Psoas muscle (tissue), 8 donors: Measurements from ENCODE around the gene ME2. TPM values are rescaled to one million over a fixed set of nuclear protein-coding genes. Genes with fewer than 3 reads are reported as not detected.
"Not testable (repeated sequence)": the region's sequence is repeated elsewhere in the genome, so short reads cannot be mapped to it uniquely, and the experiment has no call there.

Experiments
- ATAC-seq, 4 donors: fragments of 200-7000 bp; cut with Tn5 transposase; one replicate each; pipeline ENCODE4 v1.9.1; 2020; ENCODE audit warnings: moderate library complexity in 3 of 4, mild to moderate bottlenecking in 2 of 4
- DNase-seq, 2 donors: peaks; one replicate each; pipeline ENCODE4 v3.0.0-alpha.2; 2020
- H3K27ac ChIP-seq: fragments of 200-600 bp; one replicate; pipeline ENCODE4 v1.8.0; 2022
- H3K27me3 ChIP-seq, 3 donors: fragments of 200-600 bp in 1 of 3; one replicate each; pipeline versions ENCODE4 v1.6.1 to v1.8.0; 2013 to 2022; ENCODE audit warnings: low read length in 2 of 3, mild to moderate bottlenecking in 2 of 3, moderate library complexity in 1 of 3; ENCODE audit not compliant: insufficient read depth in 3 of 3
- H3K36me3 ChIP-seq, 2 donors: fragments of 200-600 bp in 1 of 2; one replicate each; pipeline versions ENCODE4 v1.6.1 to v1.8.0; 2013 to 2022; ENCODE audit warnings: low read depth in 1 of 2, mild to moderate bottlenecking in 1 of 2, moderate library complexity in 1 of 2; ENCODE audit not compliant: insufficient read depth in 1 of 2
- H3K4me1 ChIP-seq: fragments of 200-600 bp; one replicate; pipeline ENCODE4 v1.8.0; 2022
- H3K4me3 ChIP-seq: fragments of 200-600 bp; one replicate; pipeline ENCODE4 v1.8.0; 2022; ENCODE audit warnings: mild to moderate bottlenecking
- H3K9me3 ChIP-seq: fragments of 200-600 bp; one replicate; pipeline ENCODE4 v1.8.0; 2022
- CTCF ChIP-seq: fragments of 200-600 bp; IDR thresholded peaks from one replicate; pipeline ENCODE4 v1.8.0; 2022; ENCODE audit warnings: antibody characterized with exemption
- WGBS, 3 donors: extraction: QIAGEN DNeasy Blood & Tissue Kit; methylation state at CpG; one replicate each; pipeline versions ENCODE4 v1.1.6 to v1.1.7; 2013; 5-methylcytosine and 5-hydroxymethylcytosine counted together
- intact Hi-C, 2 donors: fragments of 100-400 bp; cut with DNase I; formaldehyde crosslinking; loops; one replicate each; pipeline versions ENCODE4 v1.11.0 to v1.14.2; 2022
- long read RNA-seq, 2 donors: library from polyadenylated mRNA; unstranded; transcript quantifications; one replicate each; pipeline ENCODE4 v2.0.0, GENCODE V29; 2021
- polyA plus RNA-seq, 3 donors: library from polyadenylated mRNA; stranded (reverse); fragments of 200-250 nt; gene quantifications; one replicate each; pipeline ENCODE4 v1.2.3, GENCODE V29; 2013
- total RNA-seq, 4 donors: library from RNA; stranded (reverse); fragmentation: NEBNext Ultra II Directional in 2 of 4; extraction: Animal tissue kit (Norgen Biotek cat#: 25700) in 2 of 4; gene quantifications; one replicate each; pipeline versions ENCODE4 v1.2.1 to v1.2.4, GENCODE V29; 2021 to 2023
- donor health status: healthy with polysubstance abuse.
- donor health status: DM: no; HTN: no; CAD: no; lungs with moderate emphysema.
- donor health status: Bipolar disorder and iron deficiency.
- donor health status: healthy.
- donor health status: DM: yes; HTN: yes; CAD: no.
- donor health status: DM: no; HTN: no; CAD: no.
- donor health status: DM: no; HTN: no; CAD: no.
- donor health status: DM: yes; HTN: yes; CAD: no.

Gene ME2
- total RNA-seq (10 to 100 TPM; 31.0 to 63.8 (median 52.3) TPM), polyA plus RNA-seq (10 to 100 TPM; 19.8 to 35.1 (median 26.7) TPM)
- long read RNA-seq, donor 1, full-length matches to known transcripts, result 9 of 15 reads
- long read RNA-seq, donor 1, partial matches to known transcripts, result 3 of 15 reads
- long read RNA-seq, donor 1, other reads (novel, unspliced or antisense), result 3 of 15 reads
- long read RNA-seq, donor 2, full-length matches to known transcripts, result 33 of 43 reads
- long read RNA-seq, donor 2, partial matches to known transcripts, result 4 of 43 reads
- long read RNA-seq, donor 2, other reads (novel, unspliced or antisense), result 6 of 43 reads

- WGBS, 3 donors, result 0 to 1% (median 0%) methylated on average over 52 to 78 of the region's 78 CpGs
- H3K9me3 ChIP-seq, result no peaks in the 10 kb centered on the region
- DNase-seq (peak; percentile 91 to 95), ATAC-seq (peak; percentile 98 to 99 (median 98))
- peak within 1 kb of the TSS; percentile 90 for H3K27ac ChIP-seq
- no peak for TF ChIP-seq CTCF
- H3K36me3 ChIP-seq, result no peaks in the 10 kb centered on the region
- no peaks in the 10 kb centered on the region for H3K27me3 ChIP-seq
- peak within 1 kb of the TSS; percentile 99 for H3K4me3 ChIP-seq
- intact Hi-C loops, result loop anchor here (5.0 to 10.0 kb wide), 3 partner anchors 86 to 156 kb away; partner anchors contain the start of genes ELAC1 (in 2 of the 2) and SMAD4 (in 1 of the 2)
- peaks cover 14% of the 10 kb centered on the region for H3K4me1 ChIP-seq
Measured at GRCh38 chr18:50878345-50879301, at the start of gene ME2. Gene ME2, plus strand, starts transcription at chr18:50879118. Its CDS starts 16,703 bp downstream, at chr18:50895821.

- no peak overlapping the region for H3K4me3 ChIP-seq
- H3K36me3 ChIP-seq, result no peaks in the 10 kb centered on the region
- intact Hi-C loops, result no loop called here
- ATAC-seq, result no peak
- H3K9me3 ChIP-seq, result no peaks in the 10 kb centered on the region
- DNase-seq, result no peak
- no peak for TF ChIP-seq CTCF
- WGBS, 3 donors, result 60 to 92% (median 68%) methylated on average over 5 of the region's 5 CpGs
- no peak overlapping the region for H3K27ac ChIP-seq
- no peaks in the 10 kb centered on the region for H3K4me1 ChIP-seq
- no peaks in the 10 kb centered on the region for H3K27me3 ChIP-seq
Measured at GRCh38 chr18:50829644-50830043, 49.3 kb upstream of the ME2 start.

GRCh38 chr18:50830544-50830943, 48.4 kb upstream of the ME2 start:
- no peak for TF ChIP-seq CTCF
- ATAC-seq (no peak), DNase-seq (no peak)
- Histone ChIP-seq H3K4me1 (no peaks in the 10 kb centered on the region), H3K4me3 (no peak overlapping the region), H3K9me3 (no peaks in the 10 kb centered on the region), H3K36me3 (no peaks in the 10 kb centered on the region), H3K27ac (no peak overlapping the region), H3K27me3 (no peaks in the 10 kb centered on the region)
- 94 to 96% (median 95%) methylated on average over 5 of the region's 5 CpGs for WGBS, 3 donors
- intact Hi-C loops, result no loop called here

GRCh38 chr18:50832754-50833153, 46.2 kb upstream of the ME2 start:
- TF ChIP-seq CTCF, result no peak
- 92 to 96% (median 93%) methylated on average over 2 of the region's 2 CpGs for WGBS, 3 donors
- no peak for ATAC-seq
- intact Hi-C loops, result no loop called here
- Histone ChIP-seq H3K9me3 (no peaks in the 10 kb centered on the region), H3K27me3 (no peaks in the 10 kb centered on the region), H3K4me1 (no peaks in the 10 kb centered on the region), H3K27ac (no peak overlapping the region), H3K36me3 (no peaks in the 10 kb centered on the region), H3K4me3 (no peak overlapping the region)
- DNase-seq, result no peak

- H3K27ac ChIP-seq, result not testable (repeated sequence)
Measured at GRCh38 chr18:50833496-50833895, 45.4 kb upstream of the ME2 start.

More at GRCh38 chr18:50833496-50833895, 45.4 kb upstream of the ME2 start:
- intact Hi-C loops, H3K4me1 ChIP-seq, H3K4me3 ChIP-seq, DNase-seq, ATAC-seq, H3K27me3 ChIP-seq, H3K36me3 ChIP-seq, H3K9me3 ChIP-seq: not testable (repeated sequence)
- 40 to 63% (median 54%) methylated on average over 7 of the region's 7 CpGs for WGBS, 3 donors
